IMR-90 (cell line): ENCODE measurements around the gene ANKRD11. TPM values are rescaled to one million over a fixed set of nuclear protein-coding genes. Genes with fewer than 3 reads are reported as not detected.

Experiments
- ATAC-seq: fragments of 200-7000 bp; cut with Tn5 transposase; 2 replicates; pipeline ENCODE4 v1.9.1; 2020; ENCODE audit warnings: low read depth, mild to moderate bottlenecking, moderate library complexity
- BruUV-seq: library from RNA; stranded (reverse); fragments of 400-500 nt; replicated peaks from 2 replicates; lab custom pipeline; 2021; lab: Mats Ljungman, UMichigan
- CTCF ChIA-PET: fragments of 300-600 bp; formaldehyde crosslinking; extraction: SDS; loops from one replicate; lab custom pipeline; 2021; ENCODE audit warnings: antibody characterized with exemption; lab: Yijun Ruan, JAX
- POLR2A ChIA-PET: fragments of 300-600 bp; sonication (Branson Sonifier 250); formaldehyde crosslinking; loops from one replicate; lab custom pipeline; 2022; ENCODE audit warnings: antibody characterized with exemption; ENCODE audit not compliant: unreplicated experiment; lab: Charles Lee
- DNase-seq: peaks from one replicate; pipeline ENCODE4 v3.0.0; 2013
- H2AFZ ChIP-seq: replicated peaks from 2 replicates; pipeline ENCODE3; 2013; ENCODE audit warnings: low read length, mild to moderate bottlenecking; ENCODE audit not compliant: poor library complexity
- H2AK5ac ChIP-seq: 2 replicates; pipeline ENCODE4 v1.6.1; 2013; ENCODE audit warnings: low read depth, low read length, inconsistent platforms
- H2AK9ac ChIP-seq: replicated peaks from 2 replicates; pipeline ENCODE3; 2013; ENCODE audit warnings: mild to moderate bottlenecking, low read depth, low read length, moderate library complexity; ENCODE audit not compliant: poor library complexity
- H2BK120ac ChIP-seq: 2 replicates; pipeline ENCODE4 v1.6.1; 2013; ENCODE audit warnings: low read depth, low read length, inconsistent platforms
- H2BK15ac ChIP-seq: 3 replicates; pipeline ENCODE4 v1.6.1; 2013; ENCODE audit warnings: low read depth, low read length, inconsistent platforms
- H2BK20ac ChIP-seq: 2 replicates; pipeline ENCODE4 v1.6.1; 2013; ENCODE audit warnings: low read depth, mild to moderate bottlenecking, inconsistent platforms, low read length, moderate library complexity
- H2BK5ac ChIP-seq: 2 replicates; pipeline ENCODE4 v1.6.1; 2013; ENCODE audit warnings: mild to moderate bottlenecking, low read depth, low read length, inconsistent platforms; ENCODE audit not compliant: poor library complexity, severe bottlenecking
- H3K14ac ChIP-seq: replicated peaks from 2 replicates; pipeline ENCODE4 v1.6.1; 2013; ENCODE audit warnings: low read depth, low read length, inconsistent platforms
- H3K18ac ChIP-seq: 2 replicates; pipeline ENCODE4 v1.6.1; 2013; ENCODE audit warnings: low read depth, low read length, control low read depth
- H3K23ac ChIP-seq: 2 replicates; pipeline ENCODE4 v1.6.1; 2013; ENCODE audit warnings: low read depth, low read length, inconsistent platforms
- H3K27ac ChIP-seq: 2 replicates; pipeline ENCODE4 v1.5.1; 2013; ENCODE audit warnings: mild to moderate bottlenecking, control low read depth, low read length; ENCODE audit not compliant: insufficient read depth
- H3K27me3 ChIP-seq: 2 replicates; pipeline ENCODE4 v1.6.1; 2013; ENCODE audit warnings: low read length; ENCODE audit not compliant: control insufficient read depth, insufficient read depth
- H3K36me3 ChIP-seq: 2 replicates; pipeline ENCODE4 v1.6.1; 2013; ENCODE audit warnings: low read length, mixed read lengths; ENCODE audit not compliant: control insufficient read depth, insufficient read depth
- H3K4ac ChIP-seq: 2 replicates; pipeline ENCODE4 v1.6.1; 2013; ENCODE audit warnings: low read depth, low read length, inconsistent platforms
- H3K4me1 ChIP-seq: 2 replicates; pipeline ENCODE4 v1.6.1; 2013; ENCODE audit warnings: low read length, mixed read lengths; ENCODE audit not compliant: control insufficient read depth, insufficient read depth
- H3K4me2 ChIP-seq: 2 replicates; pipeline ENCODE4 v1.6.1; 2013; ENCODE audit warnings: low read depth, mild to moderate bottlenecking, control low read depth, low read length, moderate library complexity
- H3K4me3 ChIP-seq: 2 replicates; pipeline ENCODE4 v1.5.1; 2013; ENCODE audit warnings: low read depth, mild to moderate bottlenecking, control low read depth, low read length, moderate library complexity; ENCODE audit not compliant: insufficient read depth
- H3K56ac ChIP-seq: 2 replicates; pipeline ENCODE4 v1.6.1; 2013; ENCODE audit warnings: low read length, inconsistent platforms; ENCODE audit not compliant: insufficient read depth; ENCODE audit errors: extremely low read depth
- H3K79me1 ChIP-seq, 2 experiments: 2 replicates each; pipeline ENCODE4 v1.6.1; 2013; ENCODE audit warnings: low read length in 2 of 2, inconsistent platforms in 1 of 2, low read depth in 1 of 2
- H3K9ac ChIP-seq: 2 replicates; pipeline ENCODE4 v1.6.1; 2013; ENCODE audit warnings: low read depth, low read length, control low read depth
- H3K9me1 ChIP-seq: 2 replicates; pipeline ENCODE4 v1.6.1; 2013; ENCODE audit warnings: low read length, inconsistent platforms; ENCODE audit not compliant: insufficient read depth
- H3K9me3 ChIP-seq: 2 replicates; pipeline ENCODE4 v1.6.1; 2013; ENCODE audit warnings: low read length; ENCODE audit not compliant: control insufficient read depth, insufficient read depth
- H4K20me1 ChIP-seq: 2 replicates; pipeline ENCODE4 v1.6.1; 2013; ENCODE audit warnings: low read length, inconsistent platforms; ENCODE audit not compliant: insufficient read depth
- H4K5ac ChIP-seq: 2 replicates; pipeline ENCODE4 v1.6.1; 2013; ENCODE audit warnings: mild to moderate bottlenecking, low read depth, low read length, control low read depth
- H4K8ac ChIP-seq, 2 experiments: 2 replicates each; pipeline ENCODE4 v1.6.1; 2013; ENCODE audit warnings: low read depth in 2 of 2, low read length in 2 of 2, control low read depth in 1 of 2, inconsistent platforms in 1 of 2
- H4K91ac ChIP-seq: 2 replicates; pipeline ENCODE4 v1.6.1; 2013; ENCODE audit warnings: low read depth, low read length, inconsistent platforms; ENCODE audit not compliant: insufficient read depth
- BHLHE40 ChIP-seq: fragments of 150-350 bp; IDR thresholded peaks from 2 replicates; pipeline ENCODE4 v1.6.1; 2016; ENCODE audit warnings: mild to moderate bottlenecking, low read depth, low read length
- CEBPB ChIP-seq: IDR thresholded peaks from 2 replicates; pipeline ENCODE4 v1.6.1; 2012; ENCODE audit warnings: low read depth, low read length, improper control_type of control experiment
- CHD1 ChIP-seq: IDR thresholded peaks from 2 replicates; pipeline ENCODE4 v1.6.1; 2012; ENCODE audit warnings: low read depth, low read length, improper control_type of control experiment
- FOS ChIP-seq: fragments of 150-350 bp; IDR thresholded peaks from 2 replicates; pipeline ENCODE4 v1.6.1; 2016; ENCODE audit warnings: low read depth, low read length
- MAFK ChIP-seq: IDR thresholded peaks from 2 replicates; pipeline ENCODE4 v1.6.1; 2012; ENCODE audit warnings: low read depth, low read length, improper control_type of control experiment
- MXI1 ChIP-seq: IDR thresholded peaks from 2 replicates; pipeline ENCODE4 v1.6.1; 2012; ENCODE audit warnings: low read depth, mild to moderate bottlenecking, low read length, moderate library complexity, borderline replicate concordance
- NFE2L2 ChIP-seq: fragments of 150-350 bp; IDR thresholded peaks from 2 replicates; pipeline ENCODE4 v1.6.1; 2016; ENCODE audit warnings: low read depth, mild to moderate bottlenecking, low read length
- POLR2A ChIP-seq: IDR thresholded peaks from 2 replicates; pipeline ENCODE4 v1.6.1; 2012; ENCODE audit warnings: mild to moderate bottlenecking, low read depth, low read length
- RAD21 ChIP-seq: IDR thresholded peaks from 2 replicates; pipeline ENCODE4 v1.6.1; 2012; ENCODE audit warnings: low read length, improper control_type of control experiment
- RFX5 ChIP-seq: IDR thresholded peaks from 2 replicates; pipeline ENCODE4 v1.8.0; 2012; ENCODE audit warnings: low read depth, mild to moderate bottlenecking, low read length, moderate library complexity
- SMC3 ChIP-seq: fragments of 150-350 bp; IDR thresholded peaks from 2 replicates; pipeline ENCODE4 v1.6.1; 2016; ENCODE audit warnings: low read depth, mild to moderate bottlenecking, antibody characterized with exemption, low read length, moderate library complexity
- WGBS, 2 experiments: methylation state at CpG; one replicate each; pipeline versions ENCODE4 v1.1.5 to v1.1.7; 2013; ENCODE audit warnings: missing lambda C conversion rate in 2 of 2; ENCODE audit not compliant: insufficient read length in 1 of 2; ENCODE audit errors: extremely low coverage in 2 of 2; 5-methylcytosine and 5-hydroxymethylcytosine counted together
- dilution Hi-C: fragments of 300-500 bp; cut with HindIII; formaldehyde crosslinking; loops from one replicate; pipeline ENCODE4 v1.14.3; 2018; ENCODE audit warnings: low sequenced_read_pairs; ENCODE audit not compliant: unreplicated experiment
- in situ Hi-C: fragments of 300-500 bp; cut with MboI; formaldehyde crosslinking; loops from 3 replicates; pipeline ENCODE4 v1.14.3; 2019; ENCODE audit warnings: low sequenced_read_pairs, inconsistent platforms, mixed read lengths
- intact Hi-C: fragments of 100-400 bp; cut with micrococcal nuclease; formaldehyde crosslinking; loops from 2 replicates; pipeline ENCODE4 v1.10.0; 2022
- polyA plus RNA-seq, 3 experiments: library from polyadenylated mRNA; depleted of rRNA; stranded (reverse); fragments of >200 nt; gene quantifications; 2 replicates each; pipeline ENCODE4 v1.2.3, GENCODE V29; 2012; ENCODE audit warnings: low replicate concordance in 1 of 3
- total RNA-seq: library from RNA; depleted of rRNA; stranded (reverse); fragments of >200 nt; gene quantifications from 2 replicates; pipeline ENCODE4 v1.2.3, GENCODE V29; 2012
- TF ChIP-seq, protein P1 (sequence below): conservative IDR thresholded peaks from 2 replicates; pipeline ENCODE4 v1.5.1; 2012; ENCODE audit warnings: mild to moderate bottlenecking, low read depth, low read length, improper control_type of control experiment
- TF ChIP-seq, protein P2 (sequence below): fragments of 150-350 bp; IDR thresholded peaks from 2 replicates; pipeline ENCODE4 v1.6.1; 2017; ENCODE audit warnings: mild to moderate bottlenecking, antibody characterized with exemption, low read length, low read depth
- TF ChIP-seq, protein P3 (sequence below): fragments of 150-350 bp; IDR thresholded peaks from 2 replicates; pipeline ENCODE4 v1.6.1; 2016; ENCODE audit warnings: low read depth, mild to moderate bottlenecking, low read length, moderate library complexity, borderline replicate concordance

Gene ANKRD11
- total and polyA plus RNA-seq, 2 of the 4 experiments (the other 2 are of a cell fraction) = 46.8 to 71.9 TPM

DNA sequence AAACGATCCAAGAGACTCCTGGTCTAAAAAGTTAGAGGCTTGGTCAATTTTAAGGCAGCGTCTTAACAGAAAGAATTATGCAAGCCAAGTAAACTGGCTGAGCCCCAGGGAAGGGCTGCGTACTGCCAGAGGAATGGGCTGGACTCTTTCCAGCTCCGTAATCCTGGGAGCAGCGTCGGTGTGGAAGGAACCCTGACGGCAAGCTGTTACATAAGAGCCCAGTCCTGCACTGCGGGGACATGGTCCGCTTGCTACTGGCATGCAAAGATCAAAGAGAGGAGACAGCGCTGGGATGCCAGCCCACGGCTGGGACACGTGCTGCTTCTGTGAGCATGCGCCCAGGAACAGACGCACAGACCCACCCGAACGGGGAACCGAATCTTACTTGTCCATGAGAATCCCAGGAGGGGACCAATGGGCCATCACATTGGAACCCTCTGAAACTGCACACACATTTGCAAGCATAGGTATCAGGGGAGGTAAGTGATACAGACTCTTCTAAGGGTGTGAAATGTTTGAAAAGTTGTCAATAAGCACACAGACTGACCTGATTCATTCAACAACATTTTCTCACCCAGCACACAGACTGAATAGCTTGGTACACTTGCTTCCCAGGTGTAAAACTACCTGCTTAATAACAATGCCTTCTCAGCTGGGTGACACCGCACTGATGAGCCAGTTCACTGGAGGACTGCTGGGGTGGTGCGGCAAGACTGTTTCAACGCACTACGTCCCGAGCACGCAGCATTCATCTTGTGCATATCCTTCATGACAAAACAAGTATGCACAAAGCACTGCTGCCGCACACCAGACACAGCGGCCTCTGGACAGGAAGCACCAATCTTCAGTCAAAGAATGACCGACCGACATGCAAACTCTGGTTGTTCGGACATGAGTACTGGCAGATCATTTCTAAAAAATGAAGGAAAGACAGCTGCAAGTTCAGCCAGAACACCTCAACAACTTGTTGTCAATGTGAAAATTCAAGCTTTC lies 94.9 kb downstream of the ANKRD11 start:
- intact Hi-C loops = no loop called here
- peak; percentile 98 for DNase-seq
- Histone ChIP-seq H2AK9ac (no peak overlapping the region), H3K9ac (no peak overlapping the region), H2BK5ac (no peak overlapping the region), H4K91ac (no peak overlapping the region), H3K79me1 (peaks cover 14 to 84% of the 10 kb centered on the region in 2 experiments), H3K18ac (no peak overlapping the region), H2BK20ac (no peak overlapping the region), H2BK120ac (no peak overlapping the region), H3K27me3 (no peaks in the 10 kb centered on the region), H3K4ac (no peak overlapping the region), H4K20me1 (peaks cover 90% of the 10 kb centered on the region), H3K4me3 (no peak overlapping the region), H3K4me2 (peak overlapping the region; percentile 39), H3K4me1 (peaks cover 17% of the 10 kb centered on the region), H3K9me1 (peaks cover 45% of the 10 kb centered on the region), H4K8ac (no peak overlapping the region), H3K14ac (no peak overlapping the region), H4K5ac (no peak overlapping the region), H3K56ac (no peak overlapping the region), H3K9me3 (no peaks in the 10 kb centered on the region), H2BK15ac (no peak overlapping the region), H3K27ac (no peak overlapping the region), H3K36me3 (peaks cover 3% of the 10 kb centered on the region; the same call in 1 of the 2 replicates), H3K23ac (0 out of 2 replicates have a peak overlapping the region, but pooled peaks have one; percentile 65), H2AFZ (peak overlapping the region; percentile 37), H2AK5ac (no peak overlapping the region)
- POLR2A ChIA-PET = no interaction called here
- ATAC-seq = peak; percentile 88
- CTCF ChIA-PET = no interaction called here
- no TSS peak for BruUV-seq
- 33% methylated on average over 22 of the region's 28 CpGs; no CpG with 5 or more reads in 1 of the 2 experiments for WGBS, 2 experiments
- in situ Hi-C loops = no loop called here
- dilution Hi-C loops = no loop called here
- TF ChIP-seq, protein P1, sequence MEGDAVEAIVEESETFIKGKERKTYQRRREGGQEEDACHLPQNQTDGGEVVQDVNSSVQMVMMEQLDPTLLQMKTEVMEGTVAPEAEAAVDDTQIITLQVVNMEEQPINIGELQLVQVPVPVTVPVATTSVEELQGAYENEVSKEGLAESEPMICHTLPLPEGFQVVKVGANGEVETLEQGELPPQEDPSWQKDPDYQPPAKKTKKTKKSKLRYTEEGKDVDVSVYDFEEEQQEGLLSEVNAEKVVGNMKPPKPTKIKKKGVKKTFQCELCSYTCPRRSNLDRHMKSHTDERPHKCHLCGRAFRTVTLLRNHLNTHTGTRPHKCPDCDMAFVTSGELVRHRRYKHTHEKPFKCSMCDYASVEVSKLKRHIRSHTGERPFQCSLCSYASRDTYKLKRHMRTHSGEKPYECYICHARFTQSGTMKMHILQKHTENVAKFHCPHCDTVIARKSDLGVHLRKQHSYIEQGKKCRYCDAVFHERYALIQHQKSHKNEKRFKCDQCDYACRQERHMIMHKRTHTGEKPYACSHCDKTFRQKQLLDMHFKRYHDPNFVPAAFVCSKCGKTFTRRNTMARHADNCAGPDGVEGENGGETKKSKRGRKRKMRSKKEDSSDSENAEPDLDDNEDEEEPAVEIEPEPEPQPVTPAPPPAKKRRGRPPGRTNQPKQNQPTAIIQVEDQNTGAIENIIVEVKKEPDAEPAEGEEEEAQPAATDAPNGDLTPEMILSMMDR = no peak
- TF ChIP-seq FOS (peak; percentile 41; the same call in 1 of the 2 replicates), RFX5 (no peak; the same call in 1 of the 2 replicates), MAFK (no peak), BHLHE40 (peak; percentile 98), RAD21 (peak; percentile 31), MXI1 (peak; percentile 75; the same call in 1 of the 2 replicates), POLR2A (no peak), CHD1 (no peak), NFE2L2 (no peak; the same call in 1 of the 2 replicates), SMC3 (peak; percentile 23; the same call in 1 of the 2 replicates), CEBPB (peak; percentile 95)
- TF ChIP-seq, protein P2, sequence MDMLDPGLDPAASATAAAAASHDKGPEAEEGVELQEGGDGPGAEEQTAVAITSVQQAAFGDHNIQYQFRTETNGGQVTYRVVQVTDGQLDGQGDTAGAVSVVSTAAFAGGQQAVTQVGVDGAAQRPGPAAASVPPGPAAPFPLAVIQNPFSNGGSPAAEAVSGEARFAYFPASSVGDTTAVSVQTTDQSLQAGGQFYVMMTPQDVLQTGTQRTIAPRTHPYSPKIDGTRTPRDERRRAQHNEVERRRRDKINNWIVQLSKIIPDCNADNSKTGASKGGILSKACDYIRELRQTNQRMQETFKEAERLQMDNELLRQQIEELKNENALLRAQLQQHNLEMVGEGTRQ = peak; percentile 92
- TF ChIP-seq, protein P3, sequence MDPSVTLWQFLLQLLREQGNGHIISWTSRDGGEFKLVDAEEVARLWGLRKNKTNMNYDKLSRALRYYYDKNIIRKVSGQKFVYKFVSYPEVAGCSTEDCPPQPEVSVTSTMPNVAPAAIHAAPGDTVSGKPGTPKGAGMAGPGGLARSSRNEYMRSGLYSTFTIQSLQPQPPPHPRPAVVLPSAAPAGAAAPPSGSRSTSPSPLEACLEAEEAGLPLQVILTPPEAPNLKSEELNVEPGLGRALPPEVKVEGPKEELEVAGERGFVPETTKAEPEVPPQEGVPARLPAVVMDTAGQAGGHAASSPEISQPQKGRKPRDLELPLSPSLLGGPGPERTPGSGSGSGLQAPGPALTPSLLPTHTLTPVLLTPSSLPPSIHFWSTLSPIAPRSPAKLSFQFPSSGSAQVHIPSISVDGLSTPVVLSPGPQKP = no peak
